ENCODE measurements around the gene CA10.

GRCh38 chr17:51702963-51703360, 455.6 kb downstream of the CA10 start:
- TF ChIP-seq POLR2A (IDR thresholded peaks at IDR 0.05) = no peak
- TF ChIP-seq CTCF (IDR thresholded peaks at IDR 0.05) = no peak
- TF ChIP-seq POLR2AphosphoS5 (IDR thresholded peaks at IDR 0.05) = no peak
- TF ChIP-seq EP300 (IDR thresholded peaks at IDR 0.05; ENCODE audit: low read depth) = no peak

All from transverse colon (tissue), 4 donors.